Neural cell (in vitro differentiated cells): ENCODE data around the gene TP53AIP1. TPM values are rescaled to one million over a fixed set of nuclear protein-coding genes. Genes with fewer than 3 reads are reported as not detected.

Experiments
- H2AFZ ChIP-seq: fragments of 200-600, 300-800 bp; sonication (generic), shearing (Covaris generic); 2 replicates; pipeline ENCODE4 v1.6.0; 2014; ENCODE audit warnings: low read depth, mild to moderate bottlenecking, antibody characterized with exemption, low read length, moderate library complexity
- H3F3A ChIP-seq: fragments of 200-600 bp; shearing (Covaris generic); 2 replicates; pipeline ENCODE4 v1.6.1; 2016; ENCODE audit warnings: mild to moderate bottlenecking, moderate library complexity, mixed read lengths, antibody characterized with exemption, low read length; ENCODE audit not compliant: insufficient read depth, poor library complexity, severe bottlenecking
- H3K27ac ChIP-seq: fragments of 200-600, 300-800 bp; sonication (generic), shearing (Covaris generic); 2 replicates; pipeline ENCODE4 v1.5.1; 2014; ENCODE audit warnings: mild to moderate bottlenecking, low read length, moderate library complexity
- H3K27me3 ChIP-seq: fragments of 300-800, 200-600 bp; sonication (generic), shearing (Covaris generic); 2 replicates; pipeline ENCODE4 v1.6.0; 2014; ENCODE audit warnings: mild to moderate bottlenecking, low read depth, low read length, moderate library complexity; ENCODE audit not compliant: insufficient read depth
- H3K36me3 ChIP-seq: fragments of 300-800, 200-600 bp; sonication (generic), shearing (Covaris generic); 2 replicates; pipeline ENCODE4 v1.5.1; 2014; ENCODE audit warnings: mild to moderate bottlenecking, antibody characterized with exemption, low read length, moderate library complexity; ENCODE audit not compliant: insufficient read depth
- H3K4me2 ChIP-seq: fragments of 300-800, 200-600 bp; sonication (generic), shearing (Covaris generic); 2 replicates; pipeline ENCODE4 v1.6.0; 2014; ENCODE audit warnings: mild to moderate bottlenecking, low read length
- H3K4me3 ChIP-seq: fragments of 300-800, 200-600 bp; sonication (generic), shearing (Covaris generic); 2 replicates; pipeline ENCODE4 v1.5.1; 2014; ENCODE audit warnings: mild to moderate bottlenecking, low read length, moderate library complexity
- H3K79me2 ChIP-seq: fragments of 200-600 bp; shearing (Covaris generic); replicated peaks from 2 replicates; pipeline ENCODE4 v1.6.0; 2014; ENCODE audit warnings: mild to moderate bottlenecking, low read length, moderate library complexity; ENCODE audit not compliant: insufficient read depth
- H3K9ac ChIP-seq: fragments of 300-800, 200-600 bp; sonication (generic), shearing (Covaris generic); 2 replicates; pipeline ENCODE4 v1.6.1; 2016; ENCODE audit warnings: mild to moderate bottlenecking, low read length, mixed read lengths
- H3K9me2 ChIP-seq: fragments of 200-600 bp; shearing (Covaris generic); 2 replicates; pipeline ENCODE4 v1.6.1; 2016; ENCODE audit warnings: mild to moderate bottlenecking, low read length, mixed read lengths; ENCODE audit not compliant: insufficient read depth
- H3K9me3 ChIP-seq: fragments of 200-600, 300-800 bp; sonication (generic), shearing (Covaris generic); 2 replicates; pipeline ENCODE4 v1.6.1; 2016; ENCODE audit warnings: mild to moderate bottlenecking, mixed run types, low read length, moderate library complexity, mixed read lengths
- H4K20me1 ChIP-seq: fragments of 200-600 bp; shearing (Covaris generic); 2 replicates; pipeline ENCODE4 v1.6.1; 2016; ENCODE audit warnings: mild to moderate bottlenecking, mixed run types; ENCODE audit not compliant: insufficient read depth
- EP300 ChIP-seq: fragments of 450-650 bp; conservative IDR thresholded peaks from 2 replicates; pipeline ENCODE4 v1.6.1; 2014; ENCODE audit warnings: antibody characterized with exemption, mild to moderate bottlenecking, moderate library complexity; ENCODE audit not compliant: poor library complexity, severe bottlenecking
- EZH2 ChIP-seq: fragments of 200-600, 300-800 bp; shearing (Covaris generic), sonication (generic); IDR thresholded peaks from 2 replicates; pipeline ENCODE4 v1.6.1; 2014; ENCODE audit warnings: antibody characterized with exemption, low read length, borderline replicate concordance, mild to moderate bottlenecking; ENCODE audit not compliant: insufficient read depth, poor library complexity, severe bottlenecking
- MXI1 ChIP-seq: fragments of 450-650 bp; conservative IDR thresholded peaks from 2 replicates; pipeline ENCODE4 v1.6.1; 2014; ENCODE audit warnings: antibody characterized with exemption, mild to moderate bottlenecking; ENCODE audit not compliant: poor library complexity, severe bottlenecking
- POLR2AphosphoS5 ChIP-seq: IDR thresholded peaks from 2 replicates; pipeline ENCODE4 v1.6.1; 2012
- RAD21 ChIP-seq: fragments of 450-650 bp; conservative IDR thresholded peaks from 2 replicates; pipeline ENCODE4 v1.6.1; 2014; ENCODE audit warnings: antibody characterized with exemption, mild to moderate bottlenecking, moderate library complexity
- SMC3 ChIP-seq: fragments of 450-650 bp; conservative IDR thresholded peaks from 2 replicates; pipeline ENCODE4 v1.6.1; 2014; ENCODE audit warnings: antibody characterized with exemption, mild to moderate bottlenecking, moderate library complexity; ENCODE audit not compliant: poor library complexity
- TAF1 ChIP-seq: IDR thresholded peaks from 2 replicates; pipeline ENCODE4 v1.6.1; 2012; ENCODE audit warnings: low read depth
- polyA plus RNA-seq: library from polyadenylated mRNA; depleted of rRNA; stranded (reverse); fragments of >200 nt; gene quantifications from 2 replicates; pipeline ENCODE4 v1.2.3, GENCODE V29; 2014
- TF ChIP-seq, protein P1 (sequence below): fragments of 450-650 bp; IDR thresholded peaks from 2 replicates; pipeline ENCODE4 v1.5.1; 2014; ENCODE audit warnings: antibody characterized with exemption, mild to moderate bottlenecking, moderate library complexity; ENCODE audit not compliant: poor library complexity, severe bottlenecking
- TF ChIP-seq, protein P2 (sequence below): IDR thresholded peaks from 2 replicates; pipeline ENCODE4 v1.6.1; 2012; ENCODE audit warnings: borderline replicate concordance

Gene TP53AIP1
- polyA plus RNA-seq, 1 donor from 2014 or later = 0.68 TPM

DNA sequence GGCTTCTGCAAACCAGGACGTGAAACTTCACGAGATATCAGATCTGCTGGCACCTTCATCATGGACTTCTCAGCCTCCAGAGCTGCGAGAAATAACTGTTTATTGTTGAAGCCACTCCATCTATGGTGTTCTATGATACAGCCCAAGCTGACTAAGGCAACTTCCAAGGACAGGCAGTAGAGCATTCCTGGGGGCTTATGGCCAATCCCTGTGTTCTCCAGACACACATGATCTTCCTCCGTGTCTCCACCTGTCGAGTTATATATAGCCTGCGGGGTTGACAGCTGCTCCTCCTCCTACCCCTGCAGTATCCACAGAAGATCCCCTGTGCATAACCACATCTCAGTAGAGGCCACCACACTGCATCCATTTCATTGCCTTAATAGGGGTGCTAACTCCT, 11.0 kb downstream of the TP53AIP1 start:
- no peaks in the 10 kb centered on the region for H3K9me3 ChIP-seq
- H3K79me2 ChIP-seq = no peaks in the 10 kb centered on the region
- H2AFZ ChIP-seq = no peak overlapping the region
- no peaks in the 10 kb centered on the region for H3K9me2 ChIP-seq
- no peak overlapping the region for H3K9ac ChIP-seq
- no peak overlapping the region for H3K4me3 ChIP-seq
- no peaks in the 10 kb centered on the region for H3K36me3 ChIP-seq
- TF ChIP-seq, protein P1, sequence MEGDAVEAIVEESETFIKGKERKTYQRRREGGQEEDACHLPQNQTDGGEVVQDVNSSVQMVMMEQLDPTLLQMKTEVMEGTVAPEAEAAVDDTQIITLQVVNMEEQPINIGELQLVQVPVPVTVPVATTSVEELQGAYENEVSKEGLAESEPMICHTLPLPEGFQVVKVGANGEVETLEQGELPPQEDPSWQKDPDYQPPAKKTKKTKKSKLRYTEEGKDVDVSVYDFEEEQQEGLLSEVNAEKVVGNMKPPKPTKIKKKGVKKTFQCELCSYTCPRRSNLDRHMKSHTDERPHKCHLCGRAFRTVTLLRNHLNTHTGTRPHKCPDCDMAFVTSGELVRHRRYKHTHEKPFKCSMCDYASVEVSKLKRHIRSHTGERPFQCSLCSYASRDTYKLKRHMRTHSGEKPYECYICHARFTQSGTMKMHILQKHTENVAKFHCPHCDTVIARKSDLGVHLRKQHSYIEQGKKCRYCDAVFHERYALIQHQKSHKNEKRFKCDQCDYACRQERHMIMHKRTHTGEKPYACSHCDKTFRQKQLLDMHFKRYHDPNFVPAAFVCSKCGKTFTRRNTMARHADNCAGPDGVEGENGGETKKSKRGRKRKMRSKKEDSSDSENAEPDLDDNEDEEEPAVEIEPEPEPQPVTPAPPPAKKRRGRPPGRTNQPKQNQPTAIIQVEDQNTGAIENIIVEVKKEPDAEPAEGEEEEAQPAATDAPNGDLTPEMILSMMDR = no peak
- TF ChIP-seq, protein P2, sequence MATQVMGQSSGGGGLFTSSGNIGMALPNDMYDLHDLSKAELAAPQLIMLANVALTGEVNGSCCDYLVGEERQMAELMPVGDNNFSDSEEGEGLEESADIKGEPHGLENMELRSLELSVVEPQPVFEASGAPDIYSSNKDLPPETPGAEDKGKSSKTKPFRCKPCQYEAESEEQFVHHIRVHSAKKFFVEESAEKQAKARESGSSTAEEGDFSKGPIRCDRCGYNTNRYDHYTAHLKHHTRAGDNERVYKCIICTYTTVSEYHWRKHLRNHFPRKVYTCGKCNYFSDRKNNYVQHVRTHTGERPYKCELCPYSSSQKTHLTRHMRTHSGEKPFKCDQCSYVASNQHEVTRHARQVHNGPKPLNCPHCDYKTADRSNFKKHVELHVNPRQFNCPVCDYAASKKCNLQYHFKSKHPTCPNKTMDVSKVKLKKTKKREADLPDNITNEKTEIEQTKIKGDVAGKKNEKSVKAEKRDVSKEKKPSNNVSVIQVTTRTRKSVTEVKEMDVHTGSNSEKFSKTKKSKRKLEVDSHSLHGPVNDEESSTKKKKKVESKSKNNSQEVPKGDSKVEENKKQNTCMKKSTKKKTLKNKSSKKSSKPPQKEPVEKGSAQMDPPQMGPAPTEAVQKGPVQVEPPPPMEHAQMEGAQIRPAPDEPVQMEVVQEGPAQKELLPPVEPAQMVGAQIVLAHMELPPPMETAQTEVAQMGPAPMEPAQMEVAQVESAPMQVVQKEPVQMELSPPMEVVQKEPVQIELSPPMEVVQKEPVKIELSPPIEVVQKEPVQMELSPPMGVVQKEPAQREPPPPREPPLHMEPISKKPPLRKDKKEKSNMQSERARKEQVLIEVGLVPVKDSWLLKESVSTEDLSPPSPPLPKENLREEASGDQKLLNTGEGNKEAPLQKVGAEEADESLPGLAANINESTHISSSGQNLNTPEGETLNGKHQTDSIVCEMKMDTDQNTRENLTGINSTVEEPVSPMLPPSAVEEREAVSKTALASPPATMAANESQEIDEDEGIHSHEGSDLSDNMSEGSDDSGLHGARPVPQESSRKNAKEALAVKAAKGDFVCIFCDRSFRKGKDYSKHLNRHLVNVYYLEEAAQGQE = no peak
- TF ChIP-seq SMC3 (no peak), EP300 (no peak), TAF1 (no peak), RAD21 (no peak), POLR2AphosphoS5 (no peak), MXI1 (no peak), EZH2 (no peak)
- no peak overlapping the region for H3K4me2 ChIP-seq
- H4K20me1 ChIP-seq = no peaks in the 10 kb centered on the region
- no peaks in the 10 kb centered on the region for H3K27me3 ChIP-seq
- peaks cover 7% of the 10 kb centered on the region for H3F3A ChIP-seq
- no peak overlapping the region for H3K27ac ChIP-seq

DNA sequence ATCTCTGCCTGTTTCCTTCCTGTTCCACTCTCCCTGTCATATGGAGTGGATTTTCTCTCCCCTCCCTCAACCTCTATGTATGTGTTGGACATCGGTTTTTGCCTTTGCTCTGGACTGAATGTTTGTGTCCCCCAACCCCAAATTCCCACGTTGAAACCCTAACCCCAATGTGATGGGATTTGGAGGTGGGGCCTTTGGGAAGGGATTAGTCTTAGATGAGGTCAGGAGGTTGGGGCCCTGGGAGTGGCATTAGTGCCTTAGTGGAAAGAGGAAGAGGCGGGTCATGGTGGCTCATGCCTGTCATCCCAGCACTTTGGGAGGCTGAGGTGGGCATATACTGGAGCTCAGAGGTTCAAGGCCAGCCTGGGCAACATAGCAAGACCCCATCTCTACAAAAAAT, 11.6 kb downstream of the TP53AIP1 start:
- Histone ChIP-seq H3K36me3 (no peaks in the 10 kb centered on the region), H3K27me3 (no peaks in the 10 kb centered on the region), H3K9ac (no peak overlapping the region), H3K9me2 (no peaks in the 10 kb centered on the region), H3K4me3 (no peak overlapping the region), H3K27ac (no peak overlapping the region), H3K79me2 (no peaks in the 10 kb centered on the region), H2AFZ (no peak overlapping the region), H3F3A (peaks cover 7% of the 10 kb centered on the region), H3K4me2 (no peak overlapping the region), H3K9me3 (no peaks in the 10 kb centered on the region), H4K20me1 (no peaks in the 10 kb centered on the region)
- TF ChIP-seq, protein P2 = no peak
- TF ChIP-seq POLR2AphosphoS5 (no peak), EP300 (no peak), MXI1 (no peak), SMC3 (no peak), TAF1 (no peak), RAD21 (no peak), EZH2 (no peak)
- TF ChIP-seq, protein P1 = no peak
